ENCODE results near the gene TMEM74B. TPM values are rescaled to one million over a fixed set of nuclear protein-coding genes. Genes with fewer than 3 reads are reported as not detected.

Gene TMEM74B
- total and polyA plus RNA-seq, 2 donors (not counting 1 experiment from before 2014, with no cell fraction given), result 0.42 to 1.4 TPM

- H3K4me3 Mint-ChIP-seq, result peak overlapping the region; percentile 72
- Histone ChIP-seq H3K4me3 (ENCODE audit: control extremely low read depth in 1 of 5, extremely low read depth in 1 of 5, insufficient read depth in 1 of 5, low read depth in 2 of 5, low read length in 4 of 5) (no peak overlapping the region), H3K4me1 (ENCODE audit: control insufficient read depth in 2 of 2, insufficient read depth in 2 of 2, low read length in 2 of 2) (peaks cover 0 to 6% of the 10 kb centered on the region in 2 donors), H3K9me3 (ENCODE audit: control extremely low read depth in 1 of 3, control insufficient read depth in 2 of 3, insufficient read depth in 1 of 3, low read length in 2 of 3) (no peaks in the 10 kb centered on the region), H3K9ac (ENCODE audit: low read length) (no peak overlapping the region), H3K79me2 (ENCODE audit: control insufficient read depth, insufficient read depth, low read length) (no peaks in the 10 kb centered on the region), H3K36me3 (replicated peaks in 1 of 2; ENCODE audit: control extremely low read depth in 1 of 2, control insufficient read depth in 1 of 2, extremely low read depth in 1 of 2, insufficient read depth in 2 of 2, low read length in 1 of 2) (no peaks in the 10 kb centered on the region), H3K27ac (ENCODE audit: low read length in 2 of 2) (no peak overlapping the region), H3K27me3 (replicated peaks in 1 of 4; ENCODE audit: control extremely low read depth in 1 of 4, control insufficient read depth in 3 of 4, insufficient read depth in 4 of 4, low read length in 3 of 4) (peaks cover 0 to 38% (median 17%) of the 10 kb centered on the region in 4 experiments), H2AFZ (ENCODE audit: insufficient read depth, low read depth, low read length, poor library complexity, severe bottlenecking) (no peak overlapping the region), H3K4me2 (replicated peaks; ENCODE audit: low read depth, low read length, poor library complexity, severe bottlenecking) (peak overlapping the region; percentile 67), H4K20me1 (ENCODE audit: control insufficient read depth, insufficient read depth, low read length, poor library complexity, severe bottlenecking) (no peaks in the 10 kb centered on the region)
- intact Hi-C loops (cut with micrococcal nuclease), result no loop called here
- ChIA-PET CTCF (interaction anchor here (0.6 kb wide), 1 partner anchor 47 kb away, joined by 3 read pairs; no protein-coding TSS in a partner anchor), POLR2A (no interaction called here)
- H3K9me3 Mint-ChIP-seq (ENCODE audit: insufficient read depth), result no peaks in the 10 kb centered on the region
- DNase-seq, result no peak
- TF ChIP-seq, protein P1, sequence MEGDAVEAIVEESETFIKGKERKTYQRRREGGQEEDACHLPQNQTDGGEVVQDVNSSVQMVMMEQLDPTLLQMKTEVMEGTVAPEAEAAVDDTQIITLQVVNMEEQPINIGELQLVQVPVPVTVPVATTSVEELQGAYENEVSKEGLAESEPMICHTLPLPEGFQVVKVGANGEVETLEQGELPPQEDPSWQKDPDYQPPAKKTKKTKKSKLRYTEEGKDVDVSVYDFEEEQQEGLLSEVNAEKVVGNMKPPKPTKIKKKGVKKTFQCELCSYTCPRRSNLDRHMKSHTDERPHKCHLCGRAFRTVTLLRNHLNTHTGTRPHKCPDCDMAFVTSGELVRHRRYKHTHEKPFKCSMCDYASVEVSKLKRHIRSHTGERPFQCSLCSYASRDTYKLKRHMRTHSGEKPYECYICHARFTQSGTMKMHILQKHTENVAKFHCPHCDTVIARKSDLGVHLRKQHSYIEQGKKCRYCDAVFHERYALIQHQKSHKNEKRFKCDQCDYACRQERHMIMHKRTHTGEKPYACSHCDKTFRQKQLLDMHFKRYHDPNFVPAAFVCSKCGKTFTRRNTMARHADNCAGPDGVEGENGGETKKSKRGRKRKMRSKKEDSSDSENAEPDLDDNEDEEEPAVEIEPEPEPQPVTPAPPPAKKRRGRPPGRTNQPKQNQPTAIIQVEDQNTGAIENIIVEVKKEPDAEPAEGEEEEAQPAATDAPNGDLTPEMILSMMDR (IDR thresholded peaks at IDR 0.05), result no peak
- no peak for TF ChIP-seq EZH2 (IDR thresholded peaks at IDR 0.05; ENCODE audit: borderline replicate concordance, insufficient read depth, low read depth, low read length, poor library complexity, severe bottlenecking)
- H3K27me3 Mint-ChIP-seq, result peaks cover 29% of the 10 kb centered on the region
- no peak for ATAC-seq (ENCODE audit: low read depth)
- 52% methylated on average over 13 of the region's 13 CpGs for WGBS (ENCODE audit: insufficient coverage)
- H3K4me1 Mint-ChIP-seq, result peaks cover 12% of the 10 kb centered on the region
- H3K27ac Mint-ChIP-seq, result no peak overlapping the region
Observed at GRCh38 chr20:1184260-1184637, 532 bp downstream of the TMEM74B start.

GRCh38 chr20:1183153-1183552 lies 1.6 kb downstream of the TMEM74B start:
- H2AFZ ChIP-seq (ENCODE audit: insufficient read depth, low read depth, low read length, poor library complexity, severe bottlenecking), result no peak overlapping the region
- H3K4me1 ChIP-seq (ENCODE audit: control insufficient read depth in 2 of 2, insufficient read depth in 2 of 2, low read length in 2 of 2), result peaks cover 0 to 6% of the 10 kb centered on the region in 2 donors
- H3K4me2 ChIP-seq (replicated peaks; ENCODE audit: low read depth, low read length, poor library complexity, severe bottlenecking), result no peak overlapping the region
- no peak for DNase-seq
- no peaks in the 10 kb centered on the region for H3K79me2 ChIP-seq (ENCODE audit: control insufficient read depth, insufficient read depth, low read length)
- intact Hi-C loops (cut with micrococcal nuclease), result no loop called here
- TF ChIP-seq, protein P1 (IDR thresholded peaks at IDR 0.05), result no peak
- no peak for TF ChIP-seq EZH2 (IDR thresholded peaks at IDR 0.05; ENCODE audit: borderline replicate concordance, insufficient read depth, low read depth, low read length, poor library complexity, severe bottlenecking)
- ATAC-seq (ENCODE audit: low read depth), result no peak
- no peaks in the 10 kb centered on the region for H3K9me3 ChIP-seq (ENCODE audit: control extremely low read depth in 1 of 3, control insufficient read depth in 2 of 3, insufficient read depth in 1 of 3, low read length in 2 of 3)
- ChIA-PET POLR2A (no interaction called here), CTCF (no interaction called here)
- Mint-ChIP-seq H3K9me3 (ENCODE audit: insufficient read depth) (no peaks in the 10 kb centered on the region), H3K27ac (no peak overlapping the region), H3K4me1 (peaks cover 12% of the 10 kb centered on the region), H3K27me3 (peaks cover 27% of the 10 kb centered on the region), H3K4me3 (no peak overlapping the region)
- no peak overlapping the region for H3K9ac ChIP-seq (ENCODE audit: low read length)
- no peak overlapping the region for H3K27ac ChIP-seq (ENCODE audit: low read length in 2 of 2)
- no peaks in the 10 kb centered on the region for H4K20me1 ChIP-seq (ENCODE audit: control insufficient read depth, insufficient read depth, low read length, poor library complexity, severe bottlenecking)
- no peaks in the 10 kb centered on the region for H3K36me3 ChIP-seq (replicated peaks in 1 of 2; ENCODE audit: control extremely low read depth in 1 of 2, control insufficient read depth in 1 of 2, extremely low read depth in 1 of 2, insufficient read depth in 2 of 2, low read length in 1 of 2)
- H3K4me3 ChIP-seq (ENCODE audit: control extremely low read depth in 1 of 5, extremely low read depth in 1 of 5, insufficient read depth in 1 of 5, low read depth in 2 of 5, low read length in 4 of 5), result no peak overlapping the region
- H3K27me3 ChIP-seq (replicated peaks in 1 of 4; ENCODE audit: control extremely low read depth in 1 of 4, control insufficient read depth in 3 of 4, insufficient read depth in 4 of 4, low read length in 3 of 4), result peaks cover 0 to 38% (median 17%) of the 10 kb centered on the region in 4 experiments
- WGBS (ENCODE audit: insufficient coverage), result 72% methylated on average over 2 of the region's 6 CpGs
